ENCODE data around the gene SDF2L1. TPM values are rescaled to one million over a fixed set of nuclear protein-coding genes. Genes with fewer than 3 reads are reported as not detected.

The SDF2L1 gene
- total and polyA plus RNA-seq, 2 donors (not counting 3 experiments of a cell fraction or from before 2014, with no cell fraction given): 66.7 to 79.5 TPM

DNA sequence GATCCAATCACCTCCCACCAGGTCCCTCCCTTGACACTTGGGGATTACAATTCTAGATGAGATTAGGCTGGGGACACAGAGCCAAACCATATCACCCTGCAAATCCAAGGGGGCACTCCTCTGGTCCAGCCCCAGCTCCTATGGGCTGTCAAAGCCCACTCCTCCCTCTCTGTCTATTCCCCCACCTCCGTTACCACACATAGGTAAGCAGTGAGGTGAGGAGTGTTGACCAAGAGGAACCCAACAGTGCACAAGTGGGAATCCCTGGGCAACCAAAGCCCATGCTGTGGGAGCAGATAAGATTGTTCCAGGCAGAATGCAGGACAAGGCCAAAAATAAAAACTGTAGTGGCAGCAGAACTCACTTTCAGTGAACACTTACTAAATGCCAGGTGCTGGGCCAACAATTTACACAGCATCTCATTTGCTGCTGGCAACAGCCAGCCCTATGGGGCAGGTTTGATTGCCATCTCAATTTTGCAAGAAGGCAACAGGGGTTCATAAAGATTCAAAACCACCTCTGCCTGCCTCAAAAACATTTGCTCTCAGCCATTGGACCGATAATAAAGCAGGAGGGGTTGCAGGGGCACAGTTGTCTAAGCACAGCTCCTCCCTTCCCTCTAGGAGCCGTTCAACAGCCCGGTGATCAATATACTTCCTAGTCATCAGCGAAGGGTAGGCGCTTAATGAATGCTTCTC lies 8.9 kb downstream of the SDF2L1 start:
- dilution Hi-C loops (cut with MboI; ENCODE audit: extremely low pct_ligation_motif_present, low sequenced_read_pairs) (no loop called here), intact Hi-C loops (cut with micrococcal nuclease) (loop anchor here (10.0 kb wide), 1 partner anchor 164 kb away; no protein-coding TSS in a partner anchor)
- TF ChIP-seq GATA2 (IDR thresholded peaks at IDR 0.05; ENCODE audit: insufficient read depth, insufficient read length, low read depth, low read length) (no peak), EZH2 (IDR thresholded peaks at IDR 0.05; ENCODE audit: borderline replicate concordance, low read depth, low read length, severe bottlenecking) (no peak), MYC (IDR thresholded peaks at IDR 0.05; ENCODE audit: low read depth, low read length) (no peak), POLR2A (IDR thresholded peaks at IDR 0.05; ENCODE audit: low read depth, low read length) (no peak), POLR2AphosphoS5 (IDR thresholded peaks at IDR 0.05; ENCODE audit: insufficient read depth, low read depth, low read length) (no peak), JUN (IDR thresholded peaks at IDR 0.05; ENCODE audit: borderline replicate concordance, insufficient read depth, insufficient read length, low read depth) (no peak), FOS (IDR thresholded peaks at IDR 0.05; ENCODE audit: borderline replicate concordance, insufficient read depth, low read length) (no peak)
- TF ChIP-seq, protein P1, sequence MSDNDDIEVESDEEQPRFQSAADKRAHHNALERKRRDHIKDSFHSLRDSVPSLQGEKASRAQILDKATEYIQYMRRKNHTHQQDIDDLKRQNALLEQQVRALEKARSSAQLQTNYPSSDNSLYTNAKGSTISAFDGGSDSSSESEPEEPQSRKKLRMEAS (IDR thresholded peaks at IDR 0.05; ENCODE audit: insufficient read depth, insufficient read length): no peak
- TF ChIP-seq, protein P2, sequence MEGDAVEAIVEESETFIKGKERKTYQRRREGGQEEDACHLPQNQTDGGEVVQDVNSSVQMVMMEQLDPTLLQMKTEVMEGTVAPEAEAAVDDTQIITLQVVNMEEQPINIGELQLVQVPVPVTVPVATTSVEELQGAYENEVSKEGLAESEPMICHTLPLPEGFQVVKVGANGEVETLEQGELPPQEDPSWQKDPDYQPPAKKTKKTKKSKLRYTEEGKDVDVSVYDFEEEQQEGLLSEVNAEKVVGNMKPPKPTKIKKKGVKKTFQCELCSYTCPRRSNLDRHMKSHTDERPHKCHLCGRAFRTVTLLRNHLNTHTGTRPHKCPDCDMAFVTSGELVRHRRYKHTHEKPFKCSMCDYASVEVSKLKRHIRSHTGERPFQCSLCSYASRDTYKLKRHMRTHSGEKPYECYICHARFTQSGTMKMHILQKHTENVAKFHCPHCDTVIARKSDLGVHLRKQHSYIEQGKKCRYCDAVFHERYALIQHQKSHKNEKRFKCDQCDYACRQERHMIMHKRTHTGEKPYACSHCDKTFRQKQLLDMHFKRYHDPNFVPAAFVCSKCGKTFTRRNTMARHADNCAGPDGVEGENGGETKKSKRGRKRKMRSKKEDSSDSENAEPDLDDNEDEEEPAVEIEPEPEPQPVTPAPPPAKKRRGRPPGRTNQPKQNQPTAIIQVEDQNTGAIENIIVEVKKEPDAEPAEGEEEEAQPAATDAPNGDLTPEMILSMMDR (IDR thresholded peaks at IDR 0.05; ENCODE audit: extremely low read depth in 1 of 2, insufficient read depth in 1 of 2, low read depth in 1 of 2, low read length in 2 of 2): no peak
- DNase-seq (ENCODE audit: low read depth, low spot score): no peak
- Histone ChIP-seq H3K27me3 (ENCODE audit: control insufficient read depth in 2 of 2, insufficient read depth in 2 of 2, low read length in 2 of 2) (no peaks in the 10 kb centered on the region), H3K79me2 (ENCODE audit: control insufficient read depth, insufficient read depth, low read length) (peaks cover 19% of the 10 kb centered on the region), H3K9ac (replicated peaks; ENCODE audit: extremely low read depth, insufficient read depth, low read length) (peak overlapping the region; percentile 78), H3K9me3 (replicated peaks; ENCODE audit: control insufficient read depth, insufficient read depth, low read length) (no peaks in the 10 kb centered on the region), H3K9me1 (replicated peaks; ENCODE audit: control insufficient read depth, extremely low read depth, insufficient read depth, low read length) (no peaks in the 10 kb centered on the region), H3K4me2 (ENCODE audit: insufficient read depth, low read length) (peak overlapping the region; percentile 93), H3K4me1 (ENCODE audit: control insufficient read depth, extremely low read depth, insufficient read depth, low read length) (peaks cover 17% of the 10 kb centered on the region), H4K20me1 (replicated peaks; ENCODE audit: control insufficient read depth, extremely low read depth, insufficient read depth, low read length) (no peaks in the 10 kb centered on the region), H3K4me3 (replicated peaks in 1 of 3; ENCODE audit: insufficient read depth in 1 of 3, low read depth in 1 of 3, low read length in 3 of 3) (peak overlapping the region; percentile 64 to 85 (median 66)), H3K36me3 (ENCODE audit: control insufficient read depth in 2 of 2, extremely low read depth in 1 of 2, insufficient read depth in 2 of 2, low read length in 2 of 2) (peaks cover 3 to 8% of the 10 kb centered on the region in 2 experiments), H2AFZ (ENCODE audit: low read depth, low read length) (peak overlapping the region; percentile 58), H3K27ac (ENCODE audit: insufficient read depth, low read depth, low read length) (peak overlapping the region; percentile 61)
- ChIA-PET POLR2A (no interaction called here), CTCF (interaction anchor here (1.3 to 3.2 kb wide), 2 partner anchors 8 to 10 kb away, joined by 4 to 16 read pairs; no protein-coding TSS in a partner anchor)
- BruUV-seq (replicated peaks): no TSS peak
- FAIRE-seq: peak; percentile 46
